Mucosa of gallbladder (tissue), 1 donor: ENCODE measurements around the gene REEP6. TPM values are rescaled to one million over a fixed set of nuclear protein-coding genes. Genes with fewer than 3 reads are reported as not detected.
"Not testable (repeated sequence)": the region's sequence is repeated elsewhere in the genome, so short reads cannot be mapped to it uniquely, and the experiment has no call there.

Source experiments
- DNase-seq: peaks from one replicate; pipeline ENCODE4 v3.0.0-alpha.2; 2020; ENCODE audit warnings: low spot score
- total RNA-seq: library from RNA; stranded (reverse); gene quantifications from one replicate; pipeline ENCODE4 v1.2.1, GENCODE V29; 2021
- donor health status: DM: no; HTN: no; CAD: no.

The REEP6 gene
- total RNA-seq, 1 donor from 2014 or later = 80.5 TPM

- no peak for DNase-seq
Measured at GRCh38 chr19:1505991-1506881, 15.3 kb downstream of the REEP6 start.

GRCh38 chr19:1507192-1507660 lies 16.2 kb downstream of the REEP6 start:
- no peak for DNase-seq

GRCh38 chr19:1507763-1508506 lies 17.0 kb downstream of the REEP6 start:
- peak; percentile 95 for DNase-seq

GRCh38 chr19:1508507-1508856 lies 17.5 kb downstream of the REEP6 start:
- DNase-seq = no peak

GRCh38 chr19:1509602-1510441 lies 18.8 kb downstream of the REEP6 start:
- DNase-seq = no peak

GRCh38 chr19:1510442-1510806 lies 19.4 kb downstream of the REEP6 start:
- no peak for DNase-seq

GRCh38 chr19:1510807-1511206 lies 19.8 kb downstream of the REEP6 start:
- no peak for DNase-seq

GRCh38 chr19:1511318-1512317 lies 20.6 kb downstream of the REEP6 start:
- no peak for DNase-seq

- no peak for DNase-seq
Measured at GRCh38 chr19:1512671-1513498, 21.9 kb downstream of the REEP6 start, which contains the start of gene ADAMTSL5. Gene ADAMTSL5, minus strand, starts transcription at chr19:1513019. Its CDS starts 2,076 bp downstream, at chr19:1510943.

GRCh38 chr19:1513499-1514294 lies 22.7 kb downstream of the REEP6 start:
- DNase-seq = no peak

- DNase-seq = no peak
Measured at GRCh38 chr19:1514295-1514661, 23.3 kb downstream of the REEP6 start.

GRCh38 chr19:1514986-1515721 lies 24.2 kb downstream of the REEP6 start:
- DNase-seq = no peak

GRCh38 chr19:1516395-1516753 lies 25.4 kb downstream of the REEP6 start:
- DNase-seq = no peak

- DNase-seq = no peak
Measured at GRCh38 chr19:1518471-1518870, 27.5 kb downstream of the REEP6 start.

- not testable (repeated sequence) for DNase-seq
Measured at GRCh38 chr19:1519802-1520201, 28.8 kb downstream of the REEP6 start.

- no peak for DNase-seq
Measured at GRCh38 chr19:1520203-1520780, 29.3 kb downstream of the REEP6 start.

- no peak for DNase-seq
Measured at GRCh38 chr19:1521636-1522035, 30.7 kb downstream of the REEP6 start.

GRCh38 chr19:1522061-1522460 lies 31.1 kb downstream of the REEP6 start:
- DNase-seq = no peak
